GM21381 (cell line): Measurements from ENCODE around the gene HOMER1.

Experiments
- ATAC-seq: cut with Tn5 transposase; IDR thresholded peaks from one replicate; pipeline ENCODE4 v1.9.1; 2021; ENCODE audit warnings: mild to moderate bottlenecking, moderate library complexity; ENCODE audit not compliant: unreplicated experiment

The HOMER1 gene

DNA sequence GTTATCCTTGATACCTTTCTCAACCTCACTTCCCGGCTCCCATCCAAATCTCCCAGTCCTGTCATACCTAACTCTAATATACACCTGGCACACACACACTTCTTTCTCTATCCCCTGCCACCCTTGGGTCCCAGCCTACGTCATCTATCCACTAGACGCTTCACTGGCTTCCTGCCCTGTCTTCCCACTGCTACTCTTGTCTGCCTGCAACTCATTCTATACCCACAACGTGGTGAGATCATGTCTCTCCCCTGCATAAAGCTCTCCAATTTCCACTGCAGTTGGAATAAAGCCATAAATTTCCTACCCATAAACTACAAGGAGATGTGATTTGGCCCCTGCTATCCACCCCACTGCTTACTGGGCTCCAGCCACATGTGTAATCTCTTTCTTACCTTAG is 184.5 kb downstream of the HOMER1 start:
- ATAC-seq = no peak
